Measurements from ENCODE around the gene AVPI1. TPM values are rescaled to one million over a fixed set of nuclear protein-coding genes. Genes with fewer than 3 reads are reported as not detected.
A peak's percentile ranks its signal among the peaks of the same experiment; 100 is the strongest.

AVPI1 gene
- total and polyA plus RNA-seq, 8 donors, result 3.7 to 9.1 (median 4.6) TPM

DNA sequence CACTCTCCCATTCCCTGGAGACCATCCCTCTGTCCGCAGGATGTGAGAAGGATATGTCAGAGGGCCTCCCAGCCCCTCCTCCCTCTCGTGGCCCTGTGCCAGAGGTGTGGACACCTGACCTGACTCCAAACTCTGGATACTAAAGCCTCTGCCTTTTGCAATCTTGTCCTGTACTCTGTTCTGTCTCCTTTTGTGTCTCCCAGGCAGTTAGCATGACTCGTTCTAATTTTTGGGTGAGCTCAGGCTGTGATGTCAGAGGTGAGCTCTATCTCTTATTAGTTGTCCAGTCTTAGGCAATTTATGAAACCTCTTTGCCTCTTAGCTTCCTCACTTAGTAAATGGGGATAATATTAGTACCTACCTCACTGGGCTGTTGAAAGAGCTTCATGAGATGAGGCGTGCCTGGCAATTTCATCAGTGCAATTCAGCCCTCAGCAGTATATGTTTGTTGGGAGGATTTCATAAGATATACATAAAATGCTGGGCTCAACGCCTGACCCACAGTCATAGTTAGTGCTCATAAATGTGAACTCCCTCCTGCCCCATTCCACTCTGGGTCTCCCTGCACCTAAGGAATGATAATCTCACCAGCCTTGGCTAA lies 37.4 kb upstream of the AVPI1 start:
- no peak for ATAC-seq
- TF ChIP-seq, protein P1, sequence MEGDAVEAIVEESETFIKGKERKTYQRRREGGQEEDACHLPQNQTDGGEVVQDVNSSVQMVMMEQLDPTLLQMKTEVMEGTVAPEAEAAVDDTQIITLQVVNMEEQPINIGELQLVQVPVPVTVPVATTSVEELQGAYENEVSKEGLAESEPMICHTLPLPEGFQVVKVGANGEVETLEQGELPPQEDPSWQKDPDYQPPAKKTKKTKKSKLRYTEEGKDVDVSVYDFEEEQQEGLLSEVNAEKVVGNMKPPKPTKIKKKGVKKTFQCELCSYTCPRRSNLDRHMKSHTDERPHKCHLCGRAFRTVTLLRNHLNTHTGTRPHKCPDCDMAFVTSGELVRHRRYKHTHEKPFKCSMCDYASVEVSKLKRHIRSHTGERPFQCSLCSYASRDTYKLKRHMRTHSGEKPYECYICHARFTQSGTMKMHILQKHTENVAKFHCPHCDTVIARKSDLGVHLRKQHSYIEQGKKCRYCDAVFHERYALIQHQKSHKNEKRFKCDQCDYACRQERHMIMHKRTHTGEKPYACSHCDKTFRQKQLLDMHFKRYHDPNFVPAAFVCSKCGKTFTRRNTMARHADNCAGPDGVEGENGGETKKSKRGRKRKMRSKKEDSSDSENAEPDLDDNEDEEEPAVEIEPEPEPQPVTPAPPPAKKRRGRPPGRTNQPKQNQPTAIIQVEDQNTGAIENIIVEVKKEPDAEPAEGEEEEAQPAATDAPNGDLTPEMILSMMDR (IDR thresholded peaks at IDR 0.05), result no peak
- no peaks in the 10 kb centered on the region for H3K4me1 ChIP-seq
- H3K27ac ChIP-seq, result no peak overlapping the region
- H3K36me3 ChIP-seq, result no peaks in the 10 kb centered on the region
- no peak for DNase-seq
- no peaks in the 10 kb centered on the region for H3K9me3 ChIP-seq
- H3K4me3 ChIP-seq, result no peak overlapping the region
- H3K27me3 ChIP-seq, result no peaks in the 10 kb centered on the region
- WGBS, 2 donors, result 53 to 58% methylated on average over 5 of the region's 5 CpGs
- no peak for FAIRE-seq
- intact Hi-C loops (cut with DNase I), result loop anchor here in 1 of 3 donors (10.0 kb wide), 1 partner anchor 150 kb away; the partner anchor contains the start of gene ANKRD2

DNA sequence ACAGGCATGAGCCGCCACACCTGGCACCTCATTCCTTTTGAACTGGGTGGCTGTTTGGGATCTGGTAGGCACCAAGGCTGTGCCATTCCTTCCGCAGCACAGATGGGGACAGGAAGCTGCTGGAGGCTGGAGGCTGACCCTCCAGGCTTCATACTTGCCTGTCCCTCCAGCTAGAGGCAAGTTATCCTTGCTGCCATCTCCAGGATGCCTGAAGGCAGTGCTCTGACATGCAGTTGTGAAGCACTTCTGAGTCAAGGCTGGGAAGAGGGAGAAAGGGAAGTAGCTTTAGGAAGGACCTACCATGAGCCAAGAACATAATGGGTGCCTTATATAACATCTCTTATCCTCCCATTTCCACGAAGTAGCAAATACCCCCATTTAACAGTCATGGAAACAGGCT lies 36.0 kb upstream of the AVPI1 start:
- TF ChIP-seq, protein P1 (IDR thresholded peaks at IDR 0.05), result no peak
- intact Hi-C loops (cut with DNase I), result loop anchor here in 1 of 3 donors (10.0 kb wide), 1 partner anchor 148 kb away; the partner anchor contains the start of gene ANKRD2
- no peak overlapping the region for H3K27ac ChIP-seq
- WGBS, 2 donors, result 66 to 82% methylated on average over 3 of the region's 3 CpGs
- H3K9me3 ChIP-seq, result no peaks in the 10 kb centered on the region
- no peaks in the 10 kb centered on the region for H3K27me3 ChIP-seq
- H3K4me1 ChIP-seq, result no peaks in the 10 kb centered on the region
- no peaks in the 10 kb centered on the region for H3K36me3 ChIP-seq
- ATAC-seq, result no peak
- FAIRE-seq, result no peak
- DNase-seq, result no peak
- no peak overlapping the region for H3K4me3 ChIP-seq

DNA sequence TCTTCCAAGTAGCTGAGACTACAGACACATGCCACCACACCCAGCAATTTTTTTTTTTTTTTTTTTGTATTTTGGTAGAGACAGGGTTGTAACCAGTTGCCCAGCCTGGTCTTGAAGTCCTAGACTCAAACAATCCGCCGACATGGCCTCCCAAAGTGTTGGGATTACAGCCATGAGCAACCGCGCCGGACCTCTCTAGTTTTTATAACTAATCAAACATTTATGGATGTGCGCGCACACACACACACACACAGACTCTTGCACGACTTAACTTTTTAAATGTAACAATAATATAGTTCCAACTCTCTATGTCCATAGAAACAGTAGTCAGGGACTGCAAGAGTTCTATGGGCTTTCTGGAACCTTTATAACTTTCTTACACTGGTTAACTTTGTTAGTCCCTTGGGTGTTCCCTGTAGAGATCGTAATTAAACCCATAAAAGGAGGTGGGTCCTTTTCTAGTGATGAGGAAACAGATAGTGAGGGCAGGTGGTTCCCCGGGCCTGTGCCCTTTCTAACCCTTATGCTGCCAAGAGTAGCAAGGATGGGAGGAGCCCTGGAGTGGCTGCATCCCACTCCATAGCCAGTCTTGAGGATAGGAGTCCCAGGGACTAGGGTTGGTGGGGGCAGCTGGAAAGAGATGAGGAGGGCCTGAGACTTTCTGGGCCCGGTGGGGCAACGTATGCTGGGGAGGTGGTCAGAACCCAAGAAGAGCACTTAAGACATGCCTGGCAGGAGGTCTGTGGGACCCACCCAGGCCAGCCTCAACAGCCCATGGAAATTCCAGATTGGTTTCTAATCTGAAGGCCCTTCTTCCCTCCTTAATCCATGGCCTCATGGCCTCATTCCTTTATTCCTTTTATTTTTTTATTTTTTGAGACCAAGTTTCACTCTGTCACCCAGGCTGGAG lies 35.1 kb upstream of the AVPI1 start:
- Histone ChIP-seq H3K27ac (no peak overlapping the region), H3K27me3 (no peaks in the 10 kb centered on the region), H3K9me3 (no peaks in the 10 kb centered on the region), H3K4me3 (no peak overlapping the region), H3K36me3 (no peaks in the 10 kb centered on the region), H3K4me1 (no peaks in the 10 kb centered on the region)
- intact Hi-C loops (cut with DNase I), result loop anchor here in 1 of 3 donors (10.0 kb wide), 1 partner anchor 147 kb away; the partner anchor contains the start of gene ANKRD2
- no peak for ATAC-seq
- DNase-seq, result peak in 1 of 6 donors; percentile 18
- 80 to 81% methylated on average over 12 of the region's 12 CpGs for WGBS, 2 donors
- FAIRE-seq, result peak; percentile 71
- TF ChIP-seq, protein P1 (IDR thresholded peaks at IDR 0.05), result no peak

DNA sequence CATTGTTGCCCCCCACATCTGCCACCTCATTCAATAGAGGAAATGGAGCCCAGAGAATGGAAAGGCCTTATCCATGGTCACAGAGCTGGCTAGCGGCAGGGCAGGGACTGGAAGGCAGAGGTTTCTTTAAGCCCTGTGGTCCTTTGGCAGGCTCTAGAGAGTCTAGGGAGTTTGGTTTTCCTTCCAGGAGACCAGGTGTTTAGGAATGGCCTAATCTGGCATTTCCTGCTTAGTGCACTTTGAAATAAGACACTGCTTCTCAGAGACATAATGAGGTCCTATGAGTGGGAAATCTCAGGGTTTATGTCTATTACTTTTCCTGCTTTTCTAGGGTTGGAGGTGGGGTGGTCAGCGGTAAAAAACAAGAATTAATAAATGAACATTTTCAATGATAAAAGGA lies 32.6 kb upstream of the AVPI1 start:
- Histone ChIP-seq H3K4me3 (no peak overlapping the region), H3K27me3 (no peaks in the 10 kb centered on the region), H3K27ac (no peak overlapping the region), H3K4me1 (no peaks in the 10 kb centered on the region), H3K9me3 (no peaks in the 10 kb centered on the region), H3K36me3 (no peaks in the 10 kb centered on the region)
- FAIRE-seq (no peak), ATAC-seq (no peak), DNase-seq (no peak)
- intact Hi-C loops (cut with DNase I), result loop anchor here in 1 of 3 donors (10.0 kb wide), 1 partner anchor 145 kb away; the partner anchor contains the start of gene ANKRD2
- TF ChIP-seq, protein P1 (IDR thresholded peaks at IDR 0.05), result no peak
- WGBS, 2 donors, result 94 to 95% methylated on average over 2 of the region's 2 CpGs

Data from pancreas (tissue), 10 donors.